HUDEP-2 (cell line): Measurements from ENCODE around the gene GOLGA2.
A peak's percentile ranks its signal among the peaks of the same experiment; 100 is the strongest.

Experiments
- DNase-seq, 76 experiments: peaks; one replicate each; lab custom pipeline; 2025; ENCODE audit not compliant: unreplicated experiment in 76 of 76; lab: John Stamatoyannopoulos, UW

Gene GOLGA2

GRCh38 chr9:128260340-128260739, 15.5 kb downstream of the GOLGA2 start:
- DNase-seq, result no peak

- no peak for DNase-seq
These were observed 16.7 kb downstream of the GOLGA2 start for GRCh38 chr9:128259156-128259555.

GRCh38 chr9:128258326-128258725, 17.5 kb downstream of the GOLGA2 start:
- no peak for DNase-seq

GRCh38 chr9:128257907-128258306, 17.9 kb downstream of the GOLGA2 start:
- DNase-seq, result no peak

- no peak for DNase-seq
These were observed 18.6 kb downstream of the GOLGA2 start for GRCh38 chr9:128257086-128257825.

GRCh38 chr9:128254855-128255759, 20.7 kb downstream of the GOLGA2 start:
- DNase-seq, result peak in 51 of 76 experiments; percentile 4 to 56 (median 24)

GRCh38 chr9:128254362-128254761, 21.4 kb downstream of the GOLGA2 start:
- DNase-seq, result no peak

- no peak for DNase-seq
These were observed 21.8 kb downstream of the GOLGA2 start for GRCh38 chr9:128253991-128254346.

GRCh38 chr9:128253140-128253990, 22.4 kb downstream of the GOLGA2 start:
- no peak for DNase-seq

GRCh38 chr9:128252317-128253139, 23.3 kb downstream of the GOLGA2 start:
- DNase-seq, result no peak

- no peak for DNase-seq
These were observed 24.1 kb downstream of the GOLGA2 start for GRCh38 chr9:128251732-128252100.

GRCh38 chr9:128250839-128251731, 24.7 kb downstream of the GOLGA2 start:
- DNase-seq, result no peak

GRCh38 chr9:128249908-128250838, 25.6 kb downstream of the GOLGA2 start:
- peak in 73 of 76 experiments; percentile 20 to 97 (median 89) for DNase-seq

GRCh38 chr9:128249558-128249907, 26.3 kb downstream of the GOLGA2 start:
- peak in 22 of 76 experiments; percentile 7 to 50 (median 22) for DNase-seq

GRCh38 chr9:128247226-128247803, 28.5 kb downstream of the GOLGA2 start:
- no peak for DNase-seq

- DNase-seq, result no peak
These were observed 29.3 kb downstream of the GOLGA2 start for GRCh38 chr9:128246471-128246870.

GRCh38 chr9:128245421-128246151, 30.2 kb downstream of the GOLGA2 start:
- no peak for DNase-seq
